Aorta (tissue), 5 donors: ENCODE results near the gene VSX1. TPM values are rescaled to one million over a fixed set of nuclear protein-coding genes. Genes with fewer than 3 reads are reported as not detected.

ENCODE experiments used
- ATAC-seq: fragments of 200-7000 bp; cut with Tn5 transposase; one replicate; pipeline ENCODE4 v1.9.1; 2022; ENCODE audit warnings: moderate library complexity; ENCODE audit not compliant: low FRiP score
- DNase-seq, 2 donors: peaks; one replicate each; pipeline ENCODE4 v3.0.0-alpha.2; 2020
- H3K27ac ChIP-seq, 2 donors: one replicate each; pipeline ENCODE4 v1.5.1; 2013; ENCODE audit warnings: low read length in 2 of 2, mild to moderate bottlenecking in 2 of 2, moderate library complexity in 2 of 2, control low read depth in 1 of 2, inconsistent platforms in 1 of 2, low read depth in 1 of 2
- H3K27me3 ChIP-seq, 2 donors: one replicate each; pipeline ENCODE4 v1.6.1; 2013; ENCODE audit warnings: control low read depth in 1 of 2, low read length in 1 of 2, mild to moderate bottlenecking in 1 of 2, moderate library complexity in 1 of 2; ENCODE audit not compliant: insufficient read depth in 2 of 2, control insufficient read depth in 1 of 2
- H3K36me3 ChIP-seq, 2 donors: one replicate each; pipeline ENCODE4 v1.6.1; 2013; ENCODE audit warnings: control low read depth in 1 of 2, low read length in 1 of 2, mild to moderate bottlenecking in 1 of 2; ENCODE audit not compliant: insufficient read depth in 2 of 2, control insufficient read depth in 1 of 2
- H3K4me1 ChIP-seq, 2 donors: one replicate each; pipeline ENCODE4 v1.6.1; 2013; ENCODE audit warnings: low read length in 2 of 2, control low read depth in 1 of 2, mild to moderate bottlenecking in 1 of 2, moderate library complexity in 1 of 2; ENCODE audit not compliant: insufficient read depth in 2 of 2, control insufficient read depth in 1 of 2
- H3K4me3 ChIP-seq, 2 donors: one replicate each; pipeline ENCODE4 v1.5.1; 2013; ENCODE audit warnings: low read length in 2 of 2, control low read depth in 1 of 2, mild to moderate bottlenecking in 1 of 2
- H3K9me3 ChIP-seq: one replicate; pipeline ENCODE4 v1.6.1; 2013; ENCODE audit warnings: mild to moderate bottlenecking, low read length; ENCODE audit not compliant: control insufficient read depth
- WGBS, 2 donors: extraction: QIAGEN DNeasy Blood & Tissue Kit; methylation state at CpG; one replicate each; pipeline ENCODE4 v1.1.7; 2013; 5-methylcytosine and 5-hydroxymethylcytosine counted together
- intact Hi-C, 2 donors: fragments of 100-400 bp; cut with DNase I; formaldehyde crosslinking; loops; one replicate each; pipeline versions ENCODE4 v1.14.2 to v1.15.0; 2022
- polyA plus RNA-seq, 2 donors: library from polyadenylated mRNA; stranded (reverse); fragments of 200-250 nt; gene quantifications; one replicate each; pipeline ENCODE4 v1.2.3, GENCODE V29; 2013
- total RNA-seq, 2 donors: library from RNA; stranded (reverse); fragmentation: NEBNext Ultra II Directional; extraction: Animal tissue kit (Norgen Biotek cat#: 25700); gene quantifications; one replicate each; pipeline ENCODE4 v1.2.1, GENCODE V29; 2021
- donor health status: healthy with polysubstance abuse.
- donor health status: Bipolar disorder and iron deficiency.
- donor health status: DM: no; HTN: no; CAD: no.
- donor health status: DM: no; HTN: no; CAD: no.
- donor health status: DM: yes; HTN: yes; CAD: no.

Gene VSX1
- total and polyA plus RNA-seq, 4 donors, result not detected

DNA sequence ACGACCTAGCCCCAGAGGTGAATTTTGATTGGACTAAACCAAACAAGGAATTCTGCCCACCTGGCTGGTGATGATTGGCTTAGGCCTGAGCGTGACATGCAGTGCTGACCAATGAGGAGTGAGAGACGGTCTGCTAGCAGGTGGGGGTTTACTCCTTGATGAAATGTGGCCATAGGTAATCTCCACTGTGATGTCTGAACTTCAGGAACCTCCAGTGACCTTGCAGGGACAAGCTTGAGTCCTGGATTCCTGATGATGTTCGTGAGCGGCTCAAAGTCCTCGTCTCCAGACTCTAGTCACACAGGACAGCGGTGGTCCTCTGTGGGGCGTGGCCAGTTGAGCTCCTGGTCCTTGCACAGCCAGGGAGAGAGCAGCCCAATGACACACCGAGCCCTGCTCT, 8.4 kb downstream of the VSX1 start:
- intact Hi-C loops, result no loop called here
- WGBS, 2 donors, result 77 to 82% methylated on average over 9 of the region's 9 CpGs
- H3K4me3 ChIP-seq, result no peak overlapping the region
- no peaks in the 10 kb centered on the region for H3K36me3 ChIP-seq
- ATAC-seq (no peak), DNase-seq (no peak)
- no peaks in the 10 kb centered on the region for H3K4me1 ChIP-seq
- H3K27ac ChIP-seq, result no peak overlapping the region
- H3K27me3 ChIP-seq, result peaks cover 0 to 4% of the 10 kb centered on the region in 2 donors
- H3K9me3 ChIP-seq, result no peaks in the 10 kb centered on the region

GRCh38 chr20:25072226-25072811, 9.6 kb downstream of the VSX1 start:
- intact Hi-C loops, result no loop called here
- Histone ChIP-seq H3K9me3 (no peaks in the 10 kb centered on the region), H3K36me3 (no peaks in the 10 kb centered on the region), H3K27ac (no peak overlapping the region), H3K27me3 (peaks cover 0 to 4% of the 10 kb centered on the region in 2 donors), H3K4me3 (no peak overlapping the region), H3K4me1 (no peaks in the 10 kb centered on the region)
- no peak for DNase-seq
- no peak for ATAC-seq
- WGBS, 2 donors, result 49 to 56% methylated on average over 7 of the region's 7 CpGs

DNA sequence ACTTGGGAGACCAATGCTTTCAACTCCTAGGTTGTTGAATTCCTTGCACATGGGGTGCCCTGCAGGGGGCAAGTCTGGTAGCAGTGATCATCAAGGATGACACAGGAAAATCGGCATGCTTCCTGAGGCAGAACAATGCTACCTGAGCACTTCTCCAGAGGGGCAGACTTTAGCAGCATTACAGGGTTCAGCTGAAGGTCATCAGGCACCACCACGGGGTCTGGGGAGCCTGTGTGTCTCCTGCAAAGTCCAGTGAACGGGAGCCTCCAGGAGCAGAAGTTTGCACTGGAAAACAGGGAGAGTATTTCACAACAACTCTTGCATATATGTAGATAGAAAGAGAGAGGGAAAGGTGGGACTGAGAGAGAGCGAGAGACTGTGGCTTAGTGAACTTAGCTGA, 10.2 kb downstream of the VSX1 start:
- Histone ChIP-seq H3K4me1 (no peaks in the 10 kb centered on the region), H3K27ac (no peak overlapping the region), H3K27me3 (peaks cover 0 to 4% of the 10 kb centered on the region in 2 donors), H3K9me3 (no peaks in the 10 kb centered on the region), H3K4me3 (no peak overlapping the region), H3K36me3 (no peaks in the 10 kb centered on the region)
- DNase-seq, result no peak
- no peak for ATAC-seq
- intact Hi-C loops, result no loop called here
- WGBS, 2 donors, result 24 to 31% methylated on average over 4 of the region's 4 CpGs

GRCh38 chr20:25070821-25071473, 11.0 kb downstream of the VSX1 start:
- Histone ChIP-seq H3K36me3 (no peaks in the 10 kb centered on the region), H3K27me3 (peaks cover 0 to 4% of the 10 kb centered on the region in 2 donors), H3K27ac (no peak overlapping the region), H3K4me3 (no peak overlapping the region), H3K9me3 (no peaks in the 10 kb centered on the region), H3K4me1 (no peaks in the 10 kb centered on the region)
- intact Hi-C loops, result no loop called here
- WGBS, 2 donors, result 55 to 59% methylated on average over 5 of the region's 5 CpGs
- DNase-seq (no peak), ATAC-seq (no peak)

- no peak overlapping the region for H3K4me3 ChIP-seq
- intact Hi-C loops, result loop anchor here (5.0 to 10.0 kb wide), 2 partner anchors 110 to 327 kb away; partner anchors contain the start of gene ABHD12 (in 1 of the 2)
- H3K9me3 ChIP-seq, result no peaks in the 10 kb centered on the region
- 88 to 90% methylated on average over 18 of the region's 18 CpGs for WGBS, 2 donors
- no peaks in the 10 kb centered on the region for H3K36me3 ChIP-seq
- no peaks in the 10 kb centered on the region for H3K27me3 ChIP-seq
- H3K27ac ChIP-seq, result no peak overlapping the region
- DNase-seq (peak in 1 of 2 donors; percentile 19), ATAC-seq (no peak)
- H3K4me1 ChIP-seq, result no peaks in the 10 kb centered on the region
Observed at GRCh38 chr20:25067102-25067987, 14.6 kb downstream of the VSX1 start.

GRCh38 chr20:25066386-25066785, 15.6 kb downstream of the VSX1 start:
- Histone ChIP-seq H3K4me1 (no peaks in the 10 kb centered on the region), H3K4me3 (no peak overlapping the region), H3K9me3 (no peaks in the 10 kb centered on the region), H3K27ac (no peak overlapping the region), H3K27me3 (no peaks in the 10 kb centered on the region), H3K36me3 (no peaks in the 10 kb centered on the region)
- no peak for ATAC-seq
- 13 to 17% methylated on average over 6 of the region's 6 CpGs for WGBS, 2 donors
- intact Hi-C loops, result loop anchor here (5.0 to 10.0 kb wide), 2 partner anchors 111 to 328 kb away; partner anchors contain the start of gene ABHD12 (in 1 of the 2)
- peak in 1 of 2 donors; percentile 22 for DNase-seq

DNA sequence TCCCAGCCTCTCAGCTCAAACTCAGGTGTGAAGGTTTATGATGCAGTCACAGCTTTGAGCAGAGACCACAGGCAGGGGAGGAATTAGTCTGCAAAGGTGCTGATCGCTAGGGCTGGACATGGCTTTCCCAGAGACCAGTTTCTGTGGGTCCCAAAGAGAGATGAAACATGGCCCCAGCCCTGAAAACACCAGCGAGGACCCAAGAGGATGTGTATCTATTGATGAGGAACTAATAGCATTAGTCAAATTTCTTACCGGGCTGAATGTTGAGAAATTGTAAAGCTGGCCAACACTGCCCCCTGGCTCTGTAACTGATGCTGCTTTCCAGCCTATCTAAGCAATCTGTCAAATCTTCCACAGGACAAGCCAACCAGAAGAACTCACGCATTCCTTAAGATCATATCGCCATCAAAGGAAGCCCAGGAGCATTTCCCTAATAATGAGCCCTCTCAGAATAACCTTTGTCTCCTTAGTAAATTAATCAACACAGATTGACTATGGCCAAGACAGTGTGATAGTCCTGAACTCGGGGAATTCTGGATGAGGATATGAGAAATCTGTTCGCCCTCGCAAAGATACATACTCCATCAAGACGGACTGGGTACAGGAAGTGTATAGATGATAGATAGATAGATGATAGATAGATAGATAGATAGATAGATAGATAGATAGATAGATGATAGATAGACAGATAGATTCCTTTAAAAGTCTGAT, 16.2 kb downstream of the VSX1 start:
- H3K4me3 ChIP-seq, result no peak overlapping the region
- intact Hi-C loops, result loop anchor here (1.0 to 10.0 kb wide), 5 partner anchors 70 to 329 kb away; partner anchors contain the start of gene ABHD12 (in 1 of the 2)
- DNase-seq, result peak; percentile 68 to 85
- H3K36me3 ChIP-seq, result no peaks in the 10 kb centered on the region
- no peak overlapping the region for H3K27ac ChIP-seq
- no peaks in the 10 kb centered on the region for H3K9me3 ChIP-seq
- no peaks in the 10 kb centered on the region for H3K4me1 ChIP-seq
- WGBS, 2 donors, result 22 to 25% methylated on average over 9 of the region's 9 CpGs
- no peaks in the 10 kb centered on the region for H3K27me3 ChIP-seq
- ATAC-seq, result peak; percentile 83

- 33 to 36% methylated on average over 9 of the region's 9 CpGs for WGBS, 2 donors
Observed at GRCh38 chr20:25065072-25065624, 16.8 kb downstream of the VSX1 start.

More at GRCh38 chr20:25065072-25065624, 16.8 kb downstream of the VSX1 start:
- H3K27ac ChIP-seq, result no peak overlapping the region
- peak in 1 of 2 donors; percentile 23 for DNase-seq
- intact Hi-C loops, result loop anchor here (1.0 to 10.0 kb wide), 5 partner anchors 70 to 330 kb away; partner anchors contain the start of gene ABHD12 (in 1 of the 2)
- no peaks in the 10 kb centered on the region for H3K36me3 ChIP-seq
- ATAC-seq, result no peak
- no peaks in the 10 kb centered on the region for H3K27me3 ChIP-seq
- H3K4me3 ChIP-seq, result no peak overlapping the region
- H3K4me1 ChIP-seq, result no peaks in the 10 kb centered on the region
- H3K9me3 ChIP-seq, result no peaks in the 10 kb centered on the region
